Transverse colon (tissue), 4 donors: Measurements from ENCODE around the gene RACGAP1. TPM values are rescaled to one million over a fixed set of nuclear protein-coding genes. Genes with fewer than 3 reads are reported as not detected.

Experiments
- DNase-seq: peaks from one replicate; pipeline ENCODE4 v3.0.0-alpha.2; 2019
- H3K27ac ChIP-seq, 4 donors: fragments of 200-600 bp; sonication (generic); 2 replicates each; pipeline ENCODE4 v1.5.1; 2016 to 2018; ENCODE audit warnings: inconsistent platforms in 4 of 4
- H3K27me3 ChIP-seq: fragments of 200-600 bp; sonication (generic); 2 replicates; pipeline ENCODE4 v1.5.1; 2017; ENCODE audit warnings: inconsistent platforms
- H3K36me3 ChIP-seq, 4 donors: fragments of 200-600 bp; sonication (generic); 2 replicates each; pipeline ENCODE4 v1.5.1; 2017 to 2019; ENCODE audit warnings: inconsistent platforms in 4 of 4
- H3K4me1 ChIP-seq, 4 donors: fragments of 200-600 bp; sonication (generic); 2 replicates each; pipeline ENCODE4 v1.5.1; 2017 to 2020; ENCODE audit warnings: inconsistent platforms in 4 of 4
- H3K4me3 ChIP-seq, 4 donors: fragments of 200-600 bp; sonication (generic); 1 replicate in 1 of 4; 2 replicates in 3 of 4; pipeline versions ENCODE4 v1.5.1 to v1.6.1; 2017 to 2019; ENCODE audit warnings: inconsistent platforms in 4 of 4
- H3K9me3 ChIP-seq, 2 donors: fragments of 200-600 bp; sonication (generic); 2 replicates each; pipeline ENCODE4 v1.5.1; 2017 to 2019; ENCODE audit warnings: inconsistent platforms in 2 of 2
- EP300 ChIP-seq: sonication (generic); formaldehyde crosslinking; IDR thresholded peaks from one replicate; pipeline ENCODE4 v1.6.1; 2017; ENCODE audit warnings: antibody characterized with exemption, low read depth
- POLR2A ChIP-seq: fragments of 450-650 bp; IDR thresholded peaks from one replicate; pipeline ENCODE4 v1.6.1; 2016; ENCODE audit warnings: antibody characterized with exemption, mild to moderate bottlenecking, moderate library complexity
- POLR2AphosphoS5 ChIP-seq, 3 donors: sonication (generic); formaldehyde crosslinking; IDR thresholded peaks; one replicate each; pipeline ENCODE4 v1.6.1; 2016; ENCODE audit warnings: antibody characterized with exemption in 3 of 3
- WGBS, 2 donors: methylation state at CpG; one replicate each; pipeline ENCODE4 v1.1.5; 2018; ENCODE audit warnings: low coverage in 1 of 2; 5-methylcytosine and 5-hydroxymethylcytosine counted together
- in situ Hi-C, 4 donors: fragments of 200-750 bp; cut with MboI; loops; one replicate each; pipeline versions ENCODE4 v1.15.0 to v1.15.1; 2017; ENCODE audit warnings: low sequenced_read_pairs in 3 of 4, low pct_ligation_motif_present in 1 of 4, low pct_unique_long_range_greater_than_20kb in 1 of 4
- intact Hi-C: fragments of 100-400 bp; cut with DNase I; formaldehyde crosslinking; loops from one replicate; pipeline ENCODE4 v1.15.1; 2023; ENCODE audit warnings: low total_unique reads
- total RNA-seq, 4 donors: library from RNA; depleted of rRNA; stranded (reverse); fragments of >200 nt; gene quantifications; one replicate each; pipeline ENCODE4 v1.1.0, GENCODE V29; 2016
- TF ChIP-seq, protein P1 (sequence below), 5 experiments: fragments of 200-600 bp in 3 of 5; fragments of 450-650 bp in 2 of 5; sonication (generic) in 3 of 5; IDR thresholded peaks; 1 replicate in 2 of 5; 2 replicates in 3 of 5; pipeline ENCODE4 v1.5.1; 2016 to 2017; ENCODE audit warnings: antibody characterized with exemption in 5 of 5, inconsistent platforms in 3 of 5, mild to moderate bottlenecking in 2 of 5, moderate library complexity in 1 of 5

Gene RACGAP1
- total RNA-seq, 4 donors from 2014 or later = 5.0 to 13.4 (median 9.3) TPM

DNA sequence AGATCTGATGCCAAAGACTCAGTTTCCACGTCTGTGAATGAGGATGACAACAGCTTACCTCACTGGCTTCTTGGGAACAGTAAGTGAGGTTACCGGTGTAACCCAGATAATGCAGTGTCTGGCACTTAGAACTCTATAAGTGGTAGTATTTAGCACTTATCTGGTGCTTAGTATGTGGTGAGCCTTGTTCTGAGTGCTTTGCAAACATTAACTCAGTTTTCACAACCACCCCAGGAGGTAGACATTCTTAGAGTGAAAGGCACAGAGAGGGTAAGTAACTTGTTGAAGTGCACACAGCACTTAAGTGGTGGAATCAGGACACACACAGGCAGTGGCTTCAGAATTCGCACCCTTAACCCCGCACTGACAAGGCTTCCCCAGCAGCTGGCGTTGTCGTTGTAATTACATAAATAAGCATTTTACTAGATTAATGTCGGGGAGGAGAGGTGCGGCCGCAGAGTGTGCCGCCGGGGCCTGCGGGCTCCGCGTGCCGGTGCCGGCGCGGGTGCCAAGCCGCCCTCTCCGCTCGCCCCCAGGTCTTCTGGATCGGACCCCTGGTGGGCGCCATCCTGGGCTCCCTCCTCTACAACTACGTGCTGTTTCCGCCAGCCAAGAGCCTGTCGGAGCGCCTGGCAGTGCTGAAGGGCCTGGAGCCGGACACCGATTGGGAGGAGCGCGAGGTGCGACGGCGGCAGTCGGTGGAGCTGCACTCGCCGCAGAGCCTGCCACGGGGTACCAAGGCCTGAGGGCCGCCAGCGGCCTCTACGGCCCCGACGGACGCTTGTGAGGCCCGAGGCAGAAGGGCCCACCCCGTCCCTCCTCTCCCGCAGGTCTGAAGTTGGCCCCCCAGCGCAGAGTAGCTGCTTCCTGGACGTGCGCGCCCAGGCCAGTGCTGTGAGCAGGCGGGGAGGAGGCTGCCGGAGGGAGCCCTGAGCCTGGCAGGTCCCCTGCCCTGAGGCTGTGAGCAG, 70.1 kb downstream of the RACGAP1 start:
- H3K9me3 ChIP-seq = no peaks in the 10 kb centered on the region
- DNase-seq = no peak
- intact Hi-C loops = no loop called here
- no peaks in the 10 kb centered on the region for H3K36me3 ChIP-seq
- peaks cover 0 to 4% (median 0%) of the 10 kb centered on the region in 4 donors for H3K4me1 ChIP-seq
- H3K4me3 ChIP-seq = no peak overlapping the region
- no peak overlapping the region for H3K27ac ChIP-seq
- WGBS, 2 donors = 50 to 65% methylated on average over 2 to 33 of the region's 53 CpGs
- in situ Hi-C loops = loop anchor here in 1 of 4 donors (25.0 kb wide), 1 partner anchor 232 kb away; no protein-coding TSS in a partner anchor
- peaks cover 65% of the 10 kb centered on the region for H3K27me3 ChIP-seq
- TF ChIP-seq POLR2AphosphoS5 (IDR thresholded peaks at IDR 0.05) (no peak), EP300 (no peak), POLR2A (no peak)
- TF ChIP-seq, protein P1, sequence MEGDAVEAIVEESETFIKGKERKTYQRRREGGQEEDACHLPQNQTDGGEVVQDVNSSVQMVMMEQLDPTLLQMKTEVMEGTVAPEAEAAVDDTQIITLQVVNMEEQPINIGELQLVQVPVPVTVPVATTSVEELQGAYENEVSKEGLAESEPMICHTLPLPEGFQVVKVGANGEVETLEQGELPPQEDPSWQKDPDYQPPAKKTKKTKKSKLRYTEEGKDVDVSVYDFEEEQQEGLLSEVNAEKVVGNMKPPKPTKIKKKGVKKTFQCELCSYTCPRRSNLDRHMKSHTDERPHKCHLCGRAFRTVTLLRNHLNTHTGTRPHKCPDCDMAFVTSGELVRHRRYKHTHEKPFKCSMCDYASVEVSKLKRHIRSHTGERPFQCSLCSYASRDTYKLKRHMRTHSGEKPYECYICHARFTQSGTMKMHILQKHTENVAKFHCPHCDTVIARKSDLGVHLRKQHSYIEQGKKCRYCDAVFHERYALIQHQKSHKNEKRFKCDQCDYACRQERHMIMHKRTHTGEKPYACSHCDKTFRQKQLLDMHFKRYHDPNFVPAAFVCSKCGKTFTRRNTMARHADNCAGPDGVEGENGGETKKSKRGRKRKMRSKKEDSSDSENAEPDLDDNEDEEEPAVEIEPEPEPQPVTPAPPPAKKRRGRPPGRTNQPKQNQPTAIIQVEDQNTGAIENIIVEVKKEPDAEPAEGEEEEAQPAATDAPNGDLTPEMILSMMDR (IDR thresholded peaks at IDR 0.05) = no peak

DNA sequence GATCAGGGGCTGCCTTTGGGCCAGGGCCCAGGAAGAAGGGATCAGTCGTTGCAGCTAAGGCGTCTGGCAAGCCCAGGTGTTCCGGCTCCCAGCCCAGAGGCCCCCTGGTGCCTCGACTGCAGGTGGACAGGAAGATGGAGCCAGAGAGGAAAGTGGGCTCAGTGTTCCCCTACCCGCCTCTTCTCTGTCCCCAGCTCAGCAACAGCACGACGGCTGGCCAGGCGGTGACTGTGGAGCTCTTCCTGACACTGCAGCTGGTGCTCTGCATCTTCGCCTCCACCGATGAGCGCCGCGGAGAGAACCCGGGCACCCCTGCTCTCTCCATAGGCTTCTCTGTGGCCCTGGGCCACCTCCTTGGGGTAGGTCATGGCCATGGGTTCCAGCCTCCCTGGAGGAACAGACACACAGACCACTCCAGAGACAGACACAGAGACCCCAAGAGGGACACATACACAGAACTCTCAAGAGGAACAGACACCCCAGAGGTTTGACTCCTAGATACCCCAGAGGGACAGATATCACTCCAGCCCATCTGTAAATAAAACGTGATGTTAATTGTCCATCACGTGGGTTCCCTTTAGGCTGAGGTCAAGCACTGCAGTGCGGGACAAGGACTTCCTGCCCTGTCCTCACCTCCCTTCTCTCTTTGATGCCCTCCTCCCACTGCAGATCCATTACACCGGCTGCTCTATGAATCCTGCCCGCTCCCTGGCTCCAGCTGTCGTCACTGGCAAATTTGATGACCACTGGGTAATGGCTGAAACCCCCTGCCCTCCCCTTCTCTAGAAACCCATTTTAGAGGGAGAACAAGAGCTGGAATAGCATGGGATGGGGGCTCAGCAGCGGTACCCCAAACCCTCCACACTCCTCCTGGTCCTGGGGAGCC, 71.1 kb downstream of the RACGAP1 start:
- no peak for TF ChIP-seq POLR2AphosphoS5 (IDR thresholded peaks at IDR 0.05)
- TF ChIP-seq, protein P1 (IDR thresholded peaks at IDR 0.05) = no peak
- no peak for DNase-seq
- Histone ChIP-seq H3K36me3 (no peaks in the 10 kb centered on the region), H3K9me3 (no peaks in the 10 kb centered on the region), H3K4me3 (no peak overlapping the region), H3K27ac (no peak overlapping the region), H3K4me1 (no peaks in the 10 kb centered on the region), H3K27me3 (peaks cover 56% of the 10 kb centered on the region)
- in situ Hi-C loops (loop anchor here in 1 of 4 donors (25.0 kb wide), 1 partner anchor 233 kb away; no protein-coding TSS in a partner anchor), intact Hi-C loops (no loop called here)
- WGBS, 2 donors = 79% methylated on average over 21 of the region's 21 CpGs; no CpG with 5 or more reads in 1 of the 2 donors

DNA sequence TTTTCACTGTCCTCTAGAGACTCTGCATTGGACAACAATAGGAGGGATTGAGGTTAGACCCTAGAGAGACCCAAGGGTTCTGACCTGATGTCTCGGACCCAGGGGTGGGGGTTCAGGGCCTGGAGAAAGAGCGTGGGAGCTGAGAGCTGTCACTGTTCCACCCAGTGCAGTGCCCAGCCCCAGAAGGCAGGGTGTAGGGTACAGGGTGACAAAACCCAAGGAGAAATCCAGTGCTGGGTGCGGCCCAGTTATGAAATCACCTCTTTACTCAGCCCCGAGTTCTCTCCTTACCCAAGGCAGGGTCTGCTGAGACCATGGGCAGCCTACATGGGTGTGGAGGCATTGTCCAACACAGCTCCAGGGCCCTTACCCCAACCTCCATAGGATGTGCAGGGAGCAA, 72.1 kb downstream of the RACGAP1 start:
- no peak for TF ChIP-seq POLR2AphosphoS5 (IDR thresholded peaks at IDR 0.05)
- TF ChIP-seq EP300 = no peak
- TF ChIP-seq, protein P1 (IDR thresholded peaks at IDR 0.05) = no peak
- TF ChIP-seq POLR2A = no peak
- no peak overlapping the region for H3K27ac ChIP-seq
- 77 to 82% methylated on average over 2 to 4 of the region's 4 CpGs for WGBS, 2 donors
- H3K9me3 ChIP-seq = no peaks in the 10 kb centered on the region
- no peak for DNase-seq
- intact Hi-C loops = no loop called here
- no peak overlapping the region for H3K4me3 ChIP-seq
- H3K27me3 ChIP-seq = peaks cover 45% of the 10 kb centered on the region
- H3K4me1 ChIP-seq = no peaks in the 10 kb centered on the region
- no peaks in the 10 kb centered on the region for H3K36me3 ChIP-seq
- in situ Hi-C loops = loop anchor here in 1 of 4 donors (25.0 kb wide), 1 partner anchor 234 kb away; no protein-coding TSS in a partner anchor
